Measurements from ENCODE around the gene JAK2.

DNA sequence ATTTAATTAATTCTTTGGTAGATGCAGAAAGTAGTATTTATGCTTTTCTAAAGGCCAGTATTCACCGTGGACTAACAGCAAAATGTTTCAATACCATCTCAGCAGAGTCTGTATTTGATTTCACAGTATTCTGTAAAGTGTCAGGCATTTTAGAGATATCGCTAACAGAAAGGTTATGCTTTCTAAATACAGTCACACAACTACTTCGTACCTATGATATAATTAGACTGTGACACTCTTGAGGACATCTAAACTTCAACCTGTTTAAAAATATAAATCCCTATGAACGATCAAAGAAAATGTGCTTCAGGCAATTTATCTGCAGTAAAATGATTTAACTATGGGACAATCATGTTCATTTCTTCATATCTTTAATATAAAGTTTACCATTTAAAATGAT is 41.7 kb upstream of the JAK2 start:
- TF ChIP-seq CTCF (conservative IDR thresholded peaks at IDR 0.05; ENCODE audit: low read depth, low read length) (no peak), EZH2 (IDR thresholded peaks at IDR 0.05; ENCODE audit: borderline replicate concordance, low read depth, low read length, poor library complexity, severe bottlenecking) (no peak)

Measured in A673 (cell line).